ENCODE measurements around the gene RGMA.

RGMA gene, protein sequence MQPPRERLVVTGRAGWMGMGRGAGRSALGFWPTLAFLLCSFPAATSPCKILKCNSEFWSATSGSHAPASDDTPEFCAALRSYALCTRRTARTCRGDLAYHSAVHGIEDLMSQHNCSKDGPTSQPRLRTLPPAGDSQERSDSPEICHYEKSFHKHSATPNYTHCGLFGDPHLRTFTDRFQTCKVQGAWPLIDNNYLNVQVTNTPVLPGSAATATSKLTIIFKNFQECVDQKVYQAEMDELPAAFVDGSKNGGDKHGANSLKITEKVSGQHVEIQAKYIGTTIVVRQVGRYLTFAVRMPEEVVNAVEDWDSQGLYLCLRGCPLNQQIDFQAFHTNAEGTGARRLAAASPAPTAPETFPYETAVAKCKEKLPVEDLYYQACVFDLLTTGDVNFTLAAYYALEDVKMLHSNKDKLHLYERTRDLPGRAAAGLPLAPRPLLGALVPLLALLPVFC

GRCh38 chr15:93088981-93089726 is at the start of gene RGMA:
RGMA (minus strand) TSS chr15:93089211; CDS start chr15:93088932, 279 bp downstream.
- TF ChIP-seq CTCF (IDR thresholded peaks at IDR 0.05; ENCODE audit: low read depth, low read length) (no peak), MYC (IDR thresholded peaks at IDR 0.05; ENCODE audit: low read depth, low read length) (no peak), POLR2A (IDR thresholded peaks at IDR 0.05; ENCODE audit: extremely low read depth, insufficient read length) (no peak)
- TF ChIP-seq, protein P1, sequence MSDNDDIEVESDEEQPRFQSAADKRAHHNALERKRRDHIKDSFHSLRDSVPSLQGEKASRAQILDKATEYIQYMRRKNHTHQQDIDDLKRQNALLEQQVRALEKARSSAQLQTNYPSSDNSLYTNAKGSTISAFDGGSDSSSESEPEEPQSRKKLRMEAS (IDR thresholded peaks at IDR 0.05; ENCODE audit: low read depth, low read length), result no peak
- DNase-seq (ENCODE audit: low read depth), result no peak
- no peak within 1 kb of the TSS for H3K4me3 ChIP-seq (ENCODE audit: low read depth, low read length)

DNA sequence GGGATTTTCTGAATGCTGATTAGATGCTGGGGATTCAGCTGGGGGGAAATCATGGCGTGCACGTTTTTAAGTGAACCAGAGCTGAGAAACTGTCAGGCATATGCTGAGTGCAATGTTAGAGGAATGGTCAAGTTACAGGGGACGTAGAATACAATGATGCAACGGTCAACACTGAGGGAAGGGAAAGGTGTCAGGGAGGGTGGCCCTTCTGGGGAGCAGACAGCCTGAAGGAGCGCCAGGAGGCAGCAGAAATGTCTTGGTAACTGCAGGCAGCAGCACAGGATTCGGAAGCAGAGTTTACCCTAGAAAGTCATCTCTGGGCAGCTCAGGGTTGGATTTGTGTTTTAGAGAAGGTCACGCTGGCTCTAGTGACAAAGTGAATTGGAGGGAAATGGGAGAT is 47.6 kb upstream of the RGMA start:
- DNase-seq (ENCODE audit: low read depth), result no peak

GRCh38 chr15:93135997-93136397 is 47.0 kb upstream of the RGMA start:
- no peak for DNase-seq (ENCODE audit: low read depth)
- no peak overlapping the region for H3K4me3 ChIP-seq (ENCODE audit: low read depth, low read length)
- no peak for TF ChIP-seq POLR2A (IDR thresholded peaks at IDR 0.05; ENCODE audit: extremely low read depth, insufficient read length)
- TF ChIP-seq CTCF (IDR thresholded peaks at IDR 0.05; ENCODE audit: low read depth, low read length), result no peak
- TF ChIP-seq, protein P1 (IDR thresholded peaks at IDR 0.05; ENCODE audit: low read depth, low read length), result no peak
- TF ChIP-seq MYC (IDR thresholded peaks at IDR 0.05; ENCODE audit: low read depth, low read length), result no peak

More for the DNA sequence above, 47.6 kb upstream of the RGMA start:
- H3K4me3 ChIP-seq (ENCODE audit: low read depth, low read length), result no peak overlapping the region
- TF ChIP-seq CTCF (IDR thresholded peaks at IDR 0.05; ENCODE audit: low read depth, low read length) (no peak), MYC (IDR thresholded peaks at IDR 0.05; ENCODE audit: low read depth, low read length) (no peak), POLR2A (IDR thresholded peaks at IDR 0.05; ENCODE audit: extremely low read depth, insufficient read length) (no peak)
- TF ChIP-seq, protein P1 (IDR thresholded peaks at IDR 0.05; ENCODE audit: low read depth, low read length), result no peak

GRCh38 chr15:93135459-93135858 is 46.4 kb upstream of the RGMA start:
- TF ChIP-seq, protein P1 (IDR thresholded peaks at IDR 0.05; ENCODE audit: low read depth, low read length), result no peak
- no peak for TF ChIP-seq CTCF (IDR thresholded peaks at IDR 0.05; ENCODE audit: low read depth, low read length)
- TF ChIP-seq POLR2A (IDR thresholded peaks at IDR 0.05; ENCODE audit: extremely low read depth, insufficient read length), result no peak
- no peak for TF ChIP-seq MYC (IDR thresholded peaks at IDR 0.05; ENCODE audit: low read depth, low read length)

GRCh38 chr15:93131485-93132095 is 42.6 kb upstream of the RGMA start:
- no peak for TF ChIP-seq CTCF (IDR thresholded peaks at IDR 0.05; ENCODE audit: low read depth, low read length)
- TF ChIP-seq, protein P1 (IDR thresholded peaks at IDR 0.05; ENCODE audit: low read depth, low read length), result no peak
- TF ChIP-seq POLR2A (IDR thresholded peaks at IDR 0.05; ENCODE audit: extremely low read depth, insufficient read length), result no peak
- TF ChIP-seq MYC (IDR thresholded peaks at IDR 0.05; ENCODE audit: low read depth, low read length), result no peak
- no peak for DNase-seq (ENCODE audit: low read depth)

More at GRCh38 chr15:93135459-93135858, 46.4 kb upstream of the RGMA start:
- no peak overlapping the region for H3K4me3 ChIP-seq (ENCODE audit: low read depth, low read length)
- DNase-seq (ENCODE audit: low read depth), result no peak

More at GRCh38 chr15:93131485-93132095, 42.6 kb upstream of the RGMA start:
- H3K4me3 ChIP-seq (ENCODE audit: low read depth, low read length), result no peak overlapping the region
